GM12875 (cell line): Measurements from ENCODE around the gene ERFE.

ENCODE experiments used
- H3K4me3 ChIP-seq: one replicate; pipeline ENCODE4 v1.5.1; 2011; ENCODE audit warnings: low read depth, low read length, control low read depth
- CTCF ChIP-seq: IDR thresholded peaks from 2 replicates; pipeline ENCODE4 v1.5.1; 2011; ENCODE audit warnings: low read depth, mild to moderate bottlenecking, control low read depth, inconsistent platforms, low read length, moderate library complexity, borderline replicate concordance; ENCODE audit not compliant: insufficient read depth

ERFE gene

GRCh38 chr2:238131761-238132462 is 26.9 kb upstream of the ERFE start:
- H3K4me3 ChIP-seq = no peak overlapping the region
- TF ChIP-seq CTCF = no peak

GRCh38 chr2:238132463-238133450 is 26.0 kb upstream of the ERFE start:
- no peak overlapping the region for H3K4me3 ChIP-seq
- no peak for TF ChIP-seq CTCF

GRCh38 chr2:238133499-238134392 is 25.0 kb upstream of the ERFE start:
- TF ChIP-seq CTCF = 0 out of 2 replicates have a peak, but pooled peaks have one; percentile 2
- H3K4me3 ChIP-seq = no peak overlapping the region

- no peak for TF ChIP-seq CTCF
- no peak overlapping the region for H3K4me3 ChIP-seq
Measured at GRCh38 chr2:238134393-238134785, 24.4 kb upstream of the ERFE start.

- TF ChIP-seq CTCF = no peak
- no peak overlapping the region for H3K4me3 ChIP-seq
Measured at GRCh38 chr2:238135601-238136150, 23.1 kb upstream of the ERFE start.

GRCh38 chr2:238136820-238137537 is 21.8 kb upstream of the ERFE start:
- no peak for TF ChIP-seq CTCF
- H3K4me3 ChIP-seq = no peak overlapping the region
